RWPE2 (cell line): ENCODE results near the gene SRSF5.

Source experiments
- ATAC-seq: fragments of 200-7000 bp; cut with Tn5 transposase; 3 replicates; pipeline ENCODE4 v1.9.1; 2021; ENCODE audit warnings: low read depth
- DNase-seq: peaks from one replicate; pipeline ENCODE4 v3.0.0-alpha.2; 2020; ENCODE audit warnings: low spot score
- H3K27ac ChIP-seq: fragments of 450-650 bp; 2 replicates; pipeline ENCODE4 v1.5.1; 2017; ENCODE audit warnings: mild to moderate bottlenecking; ENCODE audit not compliant: poor library complexity, severe bottlenecking
- H3K27me3 ChIP-seq: fragments of 250-450 bp; sonication (Bioruptor Pico); 2 replicates; pipeline ENCODE4 v1.5.1; 2021; ENCODE audit warnings: mild to moderate bottlenecking, moderate library complexity; ENCODE audit not compliant: insufficient read depth, poor library complexity, severe bottlenecking
- H3K36me3 ChIP-seq: fragments of 250-450 bp; sonication (Bioruptor Pico); 2 replicates; pipeline ENCODE4 v1.5.1; 2020; ENCODE audit warnings: low read depth, mild to moderate bottlenecking, moderate library complexity
- H3K4me1 ChIP-seq: fragments of 250-450 bp; sonication (Bioruptor Pico); 2 replicates; pipeline ENCODE4 v1.5.1; 2021; ENCODE audit warnings: mild to moderate bottlenecking, moderate library complexity; ENCODE audit not compliant: insufficient read depth, poor library complexity, severe bottlenecking
- H3K4me3 ChIP-seq: fragments of 250-450 bp; sonication (Bioruptor Pico); 2 replicates; pipeline ENCODE4 v1.5.1; 2021; ENCODE audit warnings: mild to moderate bottlenecking, moderate library complexity; ENCODE audit not compliant: severe bottlenecking
- H3K9me3 ChIP-seq: fragments of 250-450 bp; sonication (Bioruptor Pico); 2 replicates; pipeline ENCODE4 v1.5.1; 2021; ENCODE audit warnings: mild to moderate bottlenecking, moderate library complexity; ENCODE audit not compliant: severe bottlenecking
- TF ChIP-seq, protein P1 (sequence below): fragments of 450-650 bp; IDR thresholded peaks from one replicate; pipeline ENCODE4 v1.5.1; 2017; ENCODE audit warnings: mild to moderate bottlenecking, moderate library complexity; ENCODE audit not compliant: poor library complexity, severe bottlenecking

Gene SRSF5

DNA sequence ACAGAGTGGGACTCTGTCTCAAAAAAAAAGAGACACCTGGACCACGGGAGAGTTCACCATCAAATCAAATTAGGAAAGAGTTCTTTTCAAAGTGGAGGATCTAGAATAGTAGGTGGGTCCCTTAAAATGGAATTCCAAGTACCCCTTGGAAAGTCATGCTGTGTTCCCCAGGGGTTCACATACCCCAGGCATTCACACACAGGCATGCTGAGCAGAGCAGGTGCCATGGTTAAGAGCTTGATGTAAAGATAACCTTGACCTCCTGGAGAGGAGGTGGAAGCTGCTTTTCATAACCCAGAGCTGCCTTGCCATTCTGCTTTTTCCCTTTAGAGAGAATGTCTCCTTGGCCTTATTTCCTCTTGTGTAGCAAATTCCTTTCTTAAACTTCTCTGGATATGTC is 14.2 kb upstream of the SRSF5 start:
- no peak overlapping the region for H3K4me3 ChIP-seq
- no peaks in the 10 kb centered on the region for H3K36me3 ChIP-seq
- H3K27ac ChIP-seq, result no peak overlapping the region
- ATAC-seq (no peak), DNase-seq (no peak)
- H3K4me1 ChIP-seq, result no peaks in the 10 kb centered on the region
- TF ChIP-seq, protein P1, sequence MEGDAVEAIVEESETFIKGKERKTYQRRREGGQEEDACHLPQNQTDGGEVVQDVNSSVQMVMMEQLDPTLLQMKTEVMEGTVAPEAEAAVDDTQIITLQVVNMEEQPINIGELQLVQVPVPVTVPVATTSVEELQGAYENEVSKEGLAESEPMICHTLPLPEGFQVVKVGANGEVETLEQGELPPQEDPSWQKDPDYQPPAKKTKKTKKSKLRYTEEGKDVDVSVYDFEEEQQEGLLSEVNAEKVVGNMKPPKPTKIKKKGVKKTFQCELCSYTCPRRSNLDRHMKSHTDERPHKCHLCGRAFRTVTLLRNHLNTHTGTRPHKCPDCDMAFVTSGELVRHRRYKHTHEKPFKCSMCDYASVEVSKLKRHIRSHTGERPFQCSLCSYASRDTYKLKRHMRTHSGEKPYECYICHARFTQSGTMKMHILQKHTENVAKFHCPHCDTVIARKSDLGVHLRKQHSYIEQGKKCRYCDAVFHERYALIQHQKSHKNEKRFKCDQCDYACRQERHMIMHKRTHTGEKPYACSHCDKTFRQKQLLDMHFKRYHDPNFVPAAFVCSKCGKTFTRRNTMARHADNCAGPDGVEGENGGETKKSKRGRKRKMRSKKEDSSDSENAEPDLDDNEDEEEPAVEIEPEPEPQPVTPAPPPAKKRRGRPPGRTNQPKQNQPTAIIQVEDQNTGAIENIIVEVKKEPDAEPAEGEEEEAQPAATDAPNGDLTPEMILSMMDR, result no peak
- no peaks in the 10 kb centered on the region for H3K27me3 ChIP-seq
- no peaks in the 10 kb centered on the region for H3K9me3 ChIP-seq

DNA sequence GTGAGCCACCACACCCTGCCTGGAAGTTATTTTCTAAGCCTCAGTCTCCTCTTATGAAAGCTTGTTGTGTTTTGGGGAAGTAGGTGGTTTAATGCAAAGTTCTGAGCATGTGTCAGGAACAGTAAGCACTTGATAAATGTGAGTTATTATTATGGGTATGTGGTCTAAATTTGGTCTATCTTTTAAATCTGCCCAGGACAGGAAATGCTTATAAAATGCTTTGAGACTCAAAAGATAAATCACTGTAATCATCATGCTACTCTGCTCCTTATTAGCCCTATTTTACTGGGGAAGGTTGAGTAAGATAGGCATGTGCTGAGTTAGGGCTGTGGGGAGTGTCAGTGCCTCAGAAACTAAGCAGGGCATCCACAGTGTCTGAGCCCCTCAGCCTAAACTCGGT is 13.1 kb upstream of the SRSF5 start:
- no peak for DNase-seq
- TF ChIP-seq, protein P1, result no peak
- Histone ChIP-seq H3K36me3 (no peaks in the 10 kb centered on the region), H3K27me3 (no peaks in the 10 kb centered on the region), H3K4me1 (no peaks in the 10 kb centered on the region), H3K4me3 (no peak overlapping the region), H3K9me3 (no peaks in the 10 kb centered on the region), H3K27ac (no peak overlapping the region)
- no peak for ATAC-seq

DNA sequence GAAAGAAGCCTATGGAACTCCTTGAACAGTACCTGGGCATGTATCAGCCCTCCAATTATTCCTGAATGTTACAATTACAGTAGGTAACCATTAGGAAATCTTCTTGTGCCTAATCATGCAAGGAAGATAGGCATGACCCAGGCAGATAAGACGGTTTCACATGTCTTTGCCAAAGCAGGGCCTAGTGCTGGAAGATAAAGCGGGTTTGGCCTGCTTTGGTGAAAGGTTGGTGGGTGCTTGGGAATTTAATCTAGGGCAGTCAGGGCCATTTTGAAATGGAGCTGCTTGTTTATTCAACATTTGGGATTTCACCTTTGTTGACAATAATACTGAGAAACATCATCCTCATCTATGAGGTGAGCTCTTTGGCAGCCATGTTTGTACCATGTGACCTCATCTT is 12.5 kb upstream of the SRSF5 start:
- Histone ChIP-seq H3K9me3 (no peaks in the 10 kb centered on the region), H3K36me3 (no peaks in the 10 kb centered on the region), H3K4me1 (no peaks in the 10 kb centered on the region), H3K27ac (no peak overlapping the region), H3K27me3 (no peaks in the 10 kb centered on the region), H3K4me3 (no peak overlapping the region)
- no peak for DNase-seq
- TF ChIP-seq, protein P1, result no peak
- ATAC-seq, result no peak

DNA sequence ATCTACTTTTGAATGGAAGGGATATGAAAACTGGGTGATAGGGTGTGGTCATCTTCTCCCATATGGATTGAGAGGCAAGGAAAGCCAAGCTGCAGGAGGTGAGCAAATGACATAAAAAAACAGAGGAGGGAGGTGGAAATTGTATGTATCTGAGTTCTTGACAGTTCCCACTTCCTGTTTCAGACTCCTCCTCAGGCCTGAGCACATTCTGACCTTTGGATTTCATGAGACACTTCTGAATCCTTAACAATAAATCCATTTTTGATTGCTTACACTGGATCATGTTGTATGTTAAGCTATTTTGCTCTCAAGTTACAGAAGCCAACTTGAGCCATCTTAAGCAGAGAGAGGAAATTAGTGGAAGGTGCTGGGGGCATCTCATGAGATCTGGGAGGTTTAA is 11.6 kb upstream of the SRSF5 start:
- no peak for ATAC-seq
- no peak overlapping the region for H3K4me3 ChIP-seq

DNA sequence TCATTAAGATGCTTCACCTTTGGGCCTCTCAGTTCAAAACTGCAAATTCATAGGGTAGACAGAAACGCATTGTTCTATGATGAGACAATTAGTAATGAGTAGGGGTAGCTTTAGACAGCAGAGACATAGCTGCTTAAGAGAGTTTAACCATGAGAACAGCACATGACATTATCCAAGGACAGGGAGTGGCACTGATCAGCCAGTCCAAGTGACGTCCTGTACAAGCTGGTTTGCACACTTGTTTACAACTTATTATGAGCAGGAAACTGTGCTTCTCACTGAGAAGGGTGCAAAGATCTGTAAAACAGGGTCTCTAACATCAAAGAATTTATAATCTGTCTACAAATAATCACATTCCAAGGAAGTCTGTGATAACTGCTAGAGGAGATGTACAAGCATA is 11.2 kb upstream of the SRSF5 start:
- no peaks in the 10 kb centered on the region for H3K9me3 ChIP-seq
- DNase-seq, result no peak
- no peak for ATAC-seq

More for the DNA sequence above, 11.6 kb upstream of the SRSF5 start:
- DNase-seq, result no peak
- Histone ChIP-seq H3K27ac (no peak overlapping the region), H3K27me3 (no peaks in the 10 kb centered on the region), H3K9me3 (no peaks in the 10 kb centered on the region), H3K4me1 (no peaks in the 10 kb centered on the region), H3K36me3 (no peaks in the 10 kb centered on the region)
- TF ChIP-seq, protein P1, result no peak

More for the DNA sequence above, 11.2 kb upstream of the SRSF5 start:
- H3K27ac ChIP-seq, result no peak overlapping the region
- H3K4me1 ChIP-seq, result no peaks in the 10 kb centered on the region
- H3K4me3 ChIP-seq, result no peak overlapping the region
- H3K27me3 ChIP-seq, result no peaks in the 10 kb centered on the region
- TF ChIP-seq, protein P1, result no peak
- H3K36me3 ChIP-seq, result no peaks in the 10 kb centered on the region
